NCI-H524 (cell line): Measurements from ENCODE around the gene CHD6.

Experiments used
- DNase-seq, 2 experiments: peaks; one replicate each; lab custom pipeline; 2025; lab: John Stamatoyannopoulos, UW

CHD6 gene

GRCh38 chr20:41355192-41355591 lies 263.0 kb downstream of the CHD6 start:
- DNase-seq: no peak

GRCh38 chr20:41353530-41353929 lies 264.6 kb downstream of the CHD6 start:
- DNase-seq: no peak

- DNase-seq: no peak
These were observed 265.5 kb downstream of the CHD6 start for GRCh38 chr20:41352666-41353065.

GRCh38 chr20:41352106-41352505 lies 266.1 kb downstream of the CHD6 start:
- peak in 1 of 2 experiments; percentile 17 for DNase-seq
